NB4 (cell line): ENCODE results near the gene NUDT15.

Source experiments
- MYC ChIP-seq: IDR thresholded peaks from 2 replicates; pipeline ENCODE4 v1.6.1; 2011; ENCODE audit warnings: low read depth, low read length
- POLR2A ChIP-seq: IDR thresholded peaks from 2 replicates; pipeline ENCODE4 v1.6.1; 2011; ENCODE audit warnings: mild to moderate bottlenecking; ENCODE audit not compliant: insufficient read length; ENCODE audit errors: extremely low read depth

GRCh38 chr13:47997384-47997783 lies 40.1 kb upstream of the NUDT15 start:
- TF ChIP-seq MYC (no peak), POLR2A (no peak)
